GM21381 (cell line): ENCODE data around the gene ARL16.

ENCODE experiments used
- ATAC-seq: cut with Tn5 transposase; IDR thresholded peaks from one replicate; pipeline ENCODE4 v1.9.1; 2021; ENCODE audit warnings: mild to moderate bottlenecking, moderate library complexity; ENCODE audit not compliant: unreplicated experiment

Gene ARL16

DNA sequence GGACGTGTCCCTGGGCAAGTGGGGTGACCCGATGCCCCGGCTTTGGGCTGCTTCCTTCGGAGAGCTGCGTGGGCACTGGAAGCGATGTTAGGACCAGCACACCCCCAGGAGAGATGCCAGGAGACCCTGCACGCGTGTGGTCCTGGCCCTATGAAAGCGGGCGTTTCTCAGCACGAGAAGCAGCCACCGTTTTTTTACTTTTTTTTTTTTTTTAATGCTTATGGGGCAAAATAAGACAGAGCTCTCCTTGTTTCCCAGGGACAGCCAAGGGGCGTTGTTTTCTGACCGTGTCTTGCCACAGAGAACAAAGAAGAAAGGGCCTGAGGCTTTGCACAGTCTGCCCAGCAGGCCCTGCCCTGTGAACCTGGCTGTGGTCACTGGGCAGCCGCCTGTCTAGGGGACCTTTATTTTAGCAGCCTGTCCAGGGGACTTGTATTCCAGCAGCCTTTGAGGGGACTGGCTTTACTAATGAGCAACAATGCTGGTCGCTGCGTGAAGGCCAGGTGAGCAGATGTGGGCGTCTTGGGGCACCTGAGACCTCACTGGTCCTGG lies 29.5 kb upstream of the ARL16 start:
- no peak for ATAC-seq

DNA sequence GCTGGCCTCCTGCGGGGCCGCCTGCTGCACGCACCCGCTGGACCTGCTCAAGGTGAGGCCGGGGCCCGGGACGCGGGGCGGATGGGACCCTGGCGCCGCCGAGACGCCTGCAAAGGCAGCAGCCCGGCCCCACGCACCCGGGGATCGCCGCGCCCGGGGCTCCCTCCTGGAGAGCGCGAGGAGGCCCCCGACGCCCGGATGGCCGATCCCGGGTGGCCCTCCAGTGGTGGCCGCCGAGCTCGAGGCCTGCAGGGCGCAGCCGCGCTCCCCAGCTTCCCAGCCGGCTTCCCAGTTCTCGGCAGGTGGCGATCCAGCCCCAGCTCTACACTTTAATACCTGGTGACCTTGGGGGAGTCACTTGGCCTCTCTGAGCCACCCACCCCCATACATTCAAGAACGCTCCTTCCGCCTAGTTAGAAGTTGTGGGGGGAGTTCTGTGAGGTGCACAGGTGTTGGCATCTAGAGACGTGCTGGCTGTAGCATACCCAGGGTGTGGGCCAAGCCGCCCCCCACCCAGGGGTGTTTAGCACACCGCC lies 28.9 kb upstream of the ARL16 start:
- peak; percentile 6 for ATAC-seq

DNA sequence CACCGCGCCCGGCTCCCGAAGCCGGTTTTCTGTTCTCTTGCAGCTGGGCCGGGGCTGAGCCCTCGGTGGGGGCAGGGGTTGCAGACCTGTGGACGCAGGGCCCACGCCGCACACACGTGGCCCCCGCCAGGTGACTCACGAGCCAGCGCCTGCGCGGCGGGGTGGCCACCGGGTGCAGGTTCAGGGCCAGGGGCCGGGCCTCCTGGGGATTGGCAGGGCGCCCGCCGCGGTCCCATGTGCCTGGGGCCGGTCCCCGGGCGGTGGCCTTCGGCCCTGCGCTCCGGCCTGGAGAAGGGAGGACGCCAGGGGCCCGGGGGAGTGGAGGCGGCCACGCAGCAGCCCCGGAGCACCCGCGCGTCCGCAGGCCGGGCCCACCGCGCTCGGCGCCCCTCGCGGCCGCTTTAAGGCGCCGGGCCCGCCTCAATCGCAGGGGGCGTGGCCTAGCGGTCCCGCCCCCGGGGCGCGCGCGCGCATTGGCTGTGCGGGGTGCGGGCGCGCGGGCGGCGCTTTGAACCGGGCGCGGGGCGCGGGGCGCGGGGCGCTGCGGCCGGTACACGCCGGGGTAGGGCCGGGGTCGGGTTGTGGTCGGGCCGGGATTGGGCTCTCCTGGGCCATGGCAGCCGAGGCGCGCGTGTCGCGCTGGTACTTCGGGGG lies 28.3 kb upstream of the ARL16 start, which contains the start of gene SLC25A10:
Gene SLC25A10, plus strand, starts transcription at position 471 of the 654 bp plus-strand sequence. Its CDS starts 143 bp downstream, at position 614.
- ATAC-seq, result peak; percentile 69

DNA sequence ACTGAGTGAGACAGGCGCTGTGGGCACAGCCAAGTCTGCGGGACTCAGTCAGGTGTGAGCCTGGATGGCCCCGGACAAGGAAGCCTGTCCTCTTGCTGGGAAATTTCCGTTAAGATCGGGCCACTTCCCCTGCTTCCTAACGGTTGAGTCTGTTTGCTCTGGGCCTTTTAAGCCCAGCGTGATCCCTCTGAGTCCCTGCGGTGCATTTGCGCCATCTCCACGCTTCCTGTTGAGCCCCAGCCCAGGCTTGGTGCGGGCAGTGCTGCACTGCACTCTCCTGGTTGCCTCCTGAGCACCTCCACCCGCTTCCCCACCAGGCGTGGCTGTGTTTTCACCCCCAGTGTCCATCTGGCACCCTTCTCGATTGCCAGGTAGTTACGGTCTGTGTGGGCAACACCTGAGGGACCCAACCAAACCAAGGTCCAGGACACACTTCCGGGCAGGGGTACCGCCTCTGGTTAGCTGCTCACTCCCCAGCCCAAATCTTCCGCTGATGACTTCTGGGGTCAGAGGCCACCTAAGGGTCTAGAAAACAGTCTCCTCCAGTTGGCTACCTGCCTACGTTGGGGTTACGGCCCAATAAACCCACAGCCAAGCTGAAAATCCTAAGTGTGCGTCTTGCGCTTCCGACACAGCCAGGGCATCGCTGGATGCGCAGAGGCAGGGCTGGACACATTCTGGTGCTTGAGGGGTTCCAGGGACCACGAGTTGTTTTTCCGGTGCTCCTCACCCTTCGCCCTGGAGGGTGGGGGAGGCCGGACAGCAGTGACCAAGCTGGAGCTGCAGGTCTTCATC lies 27.1 kb upstream of the ARL16 start:
- ATAC-seq, result no peak

DNA sequence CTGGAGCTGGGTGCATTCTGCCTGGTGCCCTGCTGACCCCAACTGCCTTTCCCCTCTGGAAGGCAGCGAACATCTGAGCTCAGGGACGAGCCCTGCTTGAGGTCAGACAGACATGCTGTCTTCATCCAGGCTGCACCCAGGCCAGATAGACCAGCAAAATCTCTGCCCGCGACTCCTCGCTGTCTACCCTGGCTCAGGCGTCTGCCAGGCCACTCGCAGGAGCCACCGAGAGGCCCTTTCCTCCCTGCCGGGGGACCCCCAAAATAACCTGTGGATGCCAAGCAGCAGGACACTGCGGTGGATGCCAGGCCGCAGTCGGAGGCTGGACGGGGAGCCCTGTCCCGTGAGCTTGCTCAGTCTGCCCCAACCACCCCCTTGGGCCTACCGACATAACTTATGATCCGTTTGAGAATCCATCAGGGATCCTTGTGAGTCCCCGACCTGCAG lies 25.2 kb upstream of the ARL16 start:
- no peak for ATAC-seq

DNA sequence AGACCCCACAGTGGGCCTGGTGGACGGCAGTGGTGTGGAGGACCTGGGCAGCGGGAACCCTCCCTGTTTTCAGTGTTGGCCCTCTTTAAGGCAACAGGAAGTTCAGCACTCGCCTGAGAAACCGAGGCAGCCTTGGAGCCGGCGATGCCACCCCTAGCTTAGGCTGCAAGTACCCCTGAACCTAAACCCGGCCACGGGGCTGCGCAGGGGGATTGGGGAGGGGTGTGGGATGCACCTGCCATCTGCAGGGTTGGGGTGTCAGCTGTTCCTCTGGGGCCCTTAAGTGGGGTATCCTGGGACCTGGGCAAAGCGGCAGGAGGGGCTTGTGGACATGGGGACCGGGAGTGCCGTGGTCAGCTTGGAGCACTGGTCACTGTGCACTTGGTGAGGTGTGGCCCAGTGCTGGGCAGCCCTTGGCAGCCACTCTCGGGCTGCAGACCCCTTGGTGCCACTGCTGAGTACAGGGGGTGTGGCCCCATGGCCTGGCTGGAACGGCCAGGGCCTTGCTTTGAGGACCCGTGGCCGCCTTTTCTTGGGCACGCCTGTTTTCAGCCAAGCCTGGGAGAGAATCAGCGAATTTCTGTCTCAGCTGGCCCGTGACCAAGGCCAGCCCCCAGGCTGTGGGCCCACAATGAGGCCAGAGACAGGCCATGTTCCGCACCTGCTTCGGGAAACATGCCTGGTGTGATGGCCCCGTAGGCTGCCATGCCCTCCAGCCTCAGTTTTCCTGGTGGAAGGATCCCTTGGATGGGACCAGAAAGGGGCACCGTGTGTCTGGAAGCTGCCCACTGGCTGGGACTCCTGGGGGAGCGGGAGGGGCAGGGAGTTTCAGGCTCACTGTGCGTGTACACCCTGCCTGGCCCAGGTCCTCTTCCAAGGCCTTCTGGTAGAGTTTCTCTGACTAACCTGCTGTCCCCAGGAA lies 24.4 kb upstream of the ARL16 start:
- ATAC-seq, result no peak

DNA sequence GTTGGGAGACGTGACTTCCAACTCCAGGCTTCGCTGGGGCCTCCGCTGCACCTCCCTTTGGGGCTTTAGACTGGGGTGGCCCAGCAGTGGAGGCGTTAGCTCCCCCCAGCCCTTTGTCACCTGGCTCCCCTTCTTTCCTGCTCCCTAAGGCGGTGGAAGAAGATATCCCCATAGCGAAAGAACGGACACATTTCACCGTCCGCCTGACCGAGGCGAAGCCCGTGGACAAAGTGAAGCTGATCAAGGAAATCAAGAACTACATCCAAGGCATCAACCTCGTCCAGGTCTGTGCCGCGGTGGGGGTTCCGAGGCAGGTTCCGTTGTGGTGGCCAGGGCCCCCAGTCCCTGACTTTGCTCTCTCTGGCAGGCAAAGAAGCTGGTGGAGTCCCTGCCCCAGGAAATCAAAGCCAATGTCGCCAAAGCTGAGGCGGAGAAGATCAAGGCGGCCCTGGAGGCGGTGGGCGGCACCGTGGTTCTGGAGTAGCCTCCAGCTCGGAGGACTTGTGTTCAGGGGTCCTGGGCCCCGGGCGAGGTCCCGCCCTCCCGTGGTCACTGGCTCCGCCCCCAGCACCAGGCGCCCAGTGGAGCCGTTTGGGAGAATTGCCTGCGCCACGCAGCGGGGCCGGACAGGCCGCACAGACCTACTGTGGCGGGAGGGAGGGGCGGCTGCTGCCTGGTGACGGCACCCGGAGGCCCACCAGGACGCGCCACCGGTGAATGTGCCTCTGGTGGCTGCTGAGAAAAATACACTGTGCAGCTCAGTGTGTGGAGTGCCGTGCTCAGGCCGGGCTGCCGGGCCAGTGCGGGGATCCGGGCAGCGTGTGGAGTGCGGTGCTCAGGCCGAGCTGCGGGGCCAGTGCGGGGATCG lies 23.4 kb upstream of the ARL16 start:
- no peak for ATAC-seq

DNA sequence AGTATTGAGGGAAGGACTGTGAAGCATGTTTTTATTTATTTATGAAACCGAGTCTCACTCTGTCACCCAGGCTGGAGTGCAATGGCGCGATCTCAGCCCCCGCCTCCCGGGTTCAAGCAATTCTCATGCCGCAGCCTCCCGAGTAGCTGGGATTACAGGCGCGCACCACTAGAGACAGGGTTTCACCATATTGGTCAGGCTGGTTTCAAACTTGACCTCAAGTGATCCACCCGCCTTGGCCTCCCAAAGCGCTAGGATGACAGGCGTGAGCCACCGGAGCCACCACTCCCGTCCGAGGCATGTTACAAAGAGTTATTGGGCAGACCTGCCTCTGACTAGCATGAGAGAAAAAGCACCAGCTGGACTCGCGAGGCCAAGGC lies 22.6 kb upstream of the ARL16 start:
- ATAC-seq, result no peak

DNA sequence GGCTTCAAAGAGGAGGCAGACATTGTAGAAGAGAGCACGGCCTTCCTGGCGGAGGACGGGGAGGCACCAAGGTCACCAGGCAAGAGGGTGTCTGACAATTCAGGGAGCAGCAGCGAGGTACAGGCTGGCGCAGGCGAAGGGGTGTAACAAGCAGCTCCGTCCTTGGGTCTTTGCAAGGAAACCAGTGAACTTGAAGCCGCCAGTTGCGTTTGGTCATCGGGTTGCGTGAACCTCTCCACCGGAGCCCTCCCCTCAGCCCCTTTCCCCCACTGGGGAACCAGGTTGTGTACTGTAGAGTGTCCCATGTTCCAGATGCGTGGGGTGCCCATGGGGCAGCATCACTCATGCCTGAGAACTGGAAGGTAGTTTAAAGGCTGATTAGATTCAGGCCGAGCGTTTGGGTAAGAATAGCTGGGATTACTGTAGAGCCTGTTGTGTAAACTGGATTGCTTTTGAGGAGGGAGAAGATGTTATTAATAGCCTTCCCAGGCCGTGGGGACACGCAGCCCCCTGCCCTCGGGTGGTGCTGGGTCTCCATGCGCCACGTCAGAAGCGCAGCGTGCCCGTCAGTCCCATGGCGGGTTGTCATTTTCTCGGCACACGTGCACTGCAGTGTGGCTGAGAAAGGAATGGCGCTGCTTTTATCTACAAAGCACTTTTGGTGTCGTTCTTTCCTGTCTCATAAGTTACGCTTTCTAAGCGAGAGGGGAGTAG lies 22.1 kb upstream of the ARL16 start:
- ATAC-seq, result no peak

DNA sequence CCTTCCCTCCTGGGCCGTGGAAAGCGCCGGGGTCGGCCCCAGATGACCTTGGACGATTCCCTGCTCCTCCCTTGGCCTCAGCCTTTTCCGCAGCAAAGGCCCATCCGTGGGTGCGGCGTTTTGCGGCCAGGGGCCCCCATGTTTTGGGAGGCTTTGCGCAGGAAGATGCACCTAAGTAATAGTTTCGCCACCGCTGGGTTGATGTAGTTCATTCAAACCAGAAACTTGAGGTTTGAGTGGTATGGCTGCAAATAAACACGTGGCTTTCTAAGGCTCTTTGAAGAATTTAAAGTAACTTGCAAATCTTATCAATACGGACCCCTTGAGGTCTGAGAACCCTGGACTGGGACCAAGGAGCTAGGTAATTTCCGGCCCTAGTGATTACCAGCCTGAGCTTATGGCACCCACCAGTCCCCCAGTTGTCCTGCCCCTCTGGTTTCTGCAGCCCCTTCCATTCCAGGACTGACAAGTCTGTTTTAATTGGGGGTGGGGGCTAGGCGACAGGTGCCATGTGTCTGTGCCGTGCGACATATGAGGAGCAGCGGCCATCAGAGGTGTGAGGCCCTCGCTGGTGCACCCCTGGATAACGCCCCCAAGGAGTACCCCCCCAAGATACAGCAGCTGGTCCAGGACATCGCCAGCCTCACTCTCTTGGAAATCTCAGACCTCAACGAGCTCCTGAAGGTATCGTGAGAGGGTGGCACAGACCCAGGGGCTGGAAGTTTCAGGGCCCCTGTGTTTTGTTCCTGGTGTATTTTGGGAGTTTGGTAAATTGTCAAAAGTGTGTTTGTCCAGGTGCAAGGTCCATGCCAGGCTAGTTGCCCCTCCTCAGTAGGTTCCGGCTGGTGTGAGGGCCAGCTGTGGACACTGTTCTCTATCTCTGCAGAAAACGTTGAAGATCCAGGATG lies 20.4 kb upstream of the ARL16 start:
- ATAC-seq, result no peak

DNA sequence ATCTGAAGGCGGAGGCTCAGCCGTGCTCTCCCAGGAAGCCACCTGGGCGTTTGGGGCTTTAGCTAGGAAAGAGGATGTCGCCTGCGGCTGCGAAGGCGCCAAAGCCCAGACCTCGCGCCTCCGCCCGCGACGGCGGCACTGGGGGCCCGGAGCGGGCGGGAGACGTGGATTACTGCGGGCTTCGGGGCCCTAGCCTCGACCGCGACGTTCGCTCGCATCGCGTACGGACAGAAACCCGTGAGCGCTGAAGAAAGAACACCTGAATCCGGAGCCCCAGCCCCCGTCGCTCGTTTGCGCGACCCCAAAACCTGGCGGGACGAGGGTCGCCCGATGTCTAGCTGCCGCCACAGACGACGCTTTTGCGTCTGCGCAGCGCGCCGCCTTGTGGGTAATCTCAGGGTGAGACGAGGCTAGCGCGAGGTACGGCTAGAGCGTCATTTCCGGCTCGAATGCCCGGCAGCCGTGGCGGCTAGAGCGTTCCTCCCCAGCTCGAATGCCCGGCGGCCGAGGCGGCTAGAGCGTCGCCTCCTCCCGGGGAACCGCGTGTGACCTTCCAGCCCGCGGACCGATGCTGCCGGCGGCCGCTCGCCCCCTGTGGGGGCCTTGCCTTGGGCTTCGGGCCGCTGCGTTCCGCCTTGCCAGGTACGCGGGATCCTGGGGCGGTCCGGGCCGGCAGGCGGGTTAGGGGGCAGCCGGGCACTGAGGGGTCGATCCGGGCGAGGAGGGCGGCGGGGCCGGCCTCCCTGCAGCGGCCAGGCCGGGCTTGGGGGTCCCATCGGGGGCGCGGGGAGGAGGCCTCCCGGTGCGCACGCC lies 19.5 kb upstream of the ARL16 start, which contains the start of gene MRPL12:
Gene MRPL12, plus strand, starts transcription at position 434 of the 813 bp plus-strand sequence. Its CDS starts 135 bp downstream, at position 569.
- peak; percentile 72 for ATAC-seq

DNA sequence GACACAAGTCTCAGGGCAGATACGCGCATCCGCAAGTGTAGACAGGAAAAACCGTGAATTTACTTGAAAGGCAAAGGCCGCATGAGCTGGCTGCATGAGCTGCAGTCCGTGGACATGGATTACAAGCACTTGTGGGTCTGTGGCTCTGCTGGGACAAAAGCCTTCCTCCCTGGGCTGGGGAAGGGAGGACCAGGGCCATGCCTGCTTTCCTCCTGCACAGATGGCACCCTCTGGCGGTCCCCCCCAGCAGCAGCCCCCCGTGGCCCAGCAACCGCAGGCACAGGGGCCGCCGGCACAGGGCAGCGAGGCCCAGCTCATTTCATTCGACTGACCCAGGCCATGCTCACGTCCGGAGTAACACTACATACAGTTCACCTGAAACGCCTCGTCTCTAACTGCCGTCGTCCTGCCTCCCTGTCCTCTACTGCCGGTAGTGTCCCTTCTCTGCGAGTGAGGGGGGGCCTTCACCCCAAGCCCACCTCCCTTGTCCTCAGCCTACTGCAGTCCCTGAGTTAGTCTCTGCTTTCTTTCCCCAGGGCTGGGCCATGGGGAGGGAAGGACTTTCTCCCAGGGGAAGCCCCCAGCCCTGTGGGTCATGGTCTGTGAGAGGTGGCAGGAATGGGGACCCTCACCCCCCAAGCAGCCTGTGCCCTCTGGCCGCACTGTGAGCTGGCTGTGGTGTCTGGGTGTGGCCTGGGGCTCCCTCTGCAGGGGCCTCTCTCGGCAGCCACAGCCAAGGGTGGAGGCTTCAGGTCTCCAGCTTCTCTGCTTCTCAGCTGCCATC lies 17.9 kb upstream of the ARL16 start:
- ATAC-seq, result no peak

DNA sequence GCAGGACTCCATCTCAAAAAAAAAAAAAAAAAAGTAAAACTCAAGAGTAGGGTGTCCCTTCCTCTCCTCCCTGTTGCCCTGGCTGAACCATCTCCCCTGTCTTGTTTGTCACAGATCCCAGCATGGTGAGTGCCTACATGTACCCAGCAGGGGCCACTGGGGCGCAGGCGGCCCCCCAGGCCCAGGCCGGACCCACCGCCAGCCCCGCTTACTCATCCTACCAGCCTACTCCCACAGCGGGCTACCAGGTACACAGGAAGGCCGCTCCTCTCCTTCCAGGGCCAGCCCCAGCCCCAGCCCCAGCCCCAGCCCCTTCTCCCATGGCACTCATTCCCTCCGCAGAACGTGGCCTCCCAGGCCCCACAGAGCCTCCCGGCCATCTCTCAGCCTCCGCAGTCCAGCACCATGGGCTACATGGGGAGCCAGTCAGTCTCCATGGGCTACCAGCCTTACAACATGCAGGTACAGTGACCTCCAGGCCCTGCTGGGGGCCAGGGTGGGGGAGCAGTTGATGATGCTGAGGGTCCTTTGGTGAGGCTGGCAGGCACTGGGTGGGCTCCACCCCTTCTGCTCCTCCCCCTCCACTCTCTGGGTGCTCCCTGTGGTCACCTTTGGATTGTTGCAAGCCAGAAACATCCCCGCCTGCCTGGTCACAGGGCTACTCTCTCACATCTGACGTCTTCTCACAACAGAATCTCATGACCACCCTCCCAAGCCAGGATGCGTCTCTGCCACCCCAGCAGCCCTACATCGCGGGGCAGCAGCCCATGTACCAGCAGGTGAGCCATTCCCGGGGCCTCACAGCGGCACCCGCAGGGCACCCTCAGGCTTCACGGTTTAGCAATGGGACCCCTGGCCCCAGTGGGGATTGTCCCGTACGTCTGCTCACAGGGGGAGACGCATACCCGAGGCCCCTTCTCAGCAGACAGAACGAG lies 17.0 kb upstream of the ARL16 start:
- ATAC-seq, result no peak

DNA sequence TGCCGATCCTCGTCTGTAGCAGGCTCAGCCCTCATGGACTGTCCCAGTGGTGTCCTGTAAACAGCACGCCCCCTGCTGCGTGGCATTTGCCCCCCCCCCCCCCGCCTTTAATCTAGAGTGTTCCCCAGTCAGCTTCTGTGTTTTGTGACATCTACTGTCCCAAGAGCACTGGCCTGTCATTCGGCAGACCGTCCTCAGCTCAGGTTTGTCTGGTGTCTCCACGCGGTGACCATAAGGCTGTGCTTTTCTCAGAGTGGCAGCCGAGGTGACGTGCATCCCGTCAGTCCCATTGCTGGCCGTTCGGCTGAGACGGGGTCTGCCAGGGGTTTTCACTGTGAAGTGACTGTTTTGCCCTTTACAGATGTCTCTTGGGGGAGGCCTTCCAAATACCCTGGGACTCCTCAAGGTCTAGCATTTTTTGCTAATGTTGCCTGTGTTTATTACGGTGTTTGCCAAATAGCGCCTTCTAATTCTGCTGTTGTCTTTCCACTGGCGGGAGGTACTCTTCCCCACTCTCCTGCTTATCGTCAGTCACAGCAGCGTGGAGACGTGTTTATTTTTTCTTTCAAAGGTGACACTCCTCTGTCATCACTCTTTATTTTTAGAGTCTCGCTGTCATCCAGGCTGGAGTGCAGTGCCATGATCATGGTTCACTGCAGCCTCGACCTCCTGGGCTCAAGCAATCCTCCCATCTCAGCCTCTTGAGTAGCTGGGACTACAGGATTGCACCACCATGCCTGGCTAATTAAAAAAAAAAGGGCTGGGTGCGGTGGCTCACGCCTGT lies 13.9 kb upstream of the ARL16 start:
- ATAC-seq, result no peak
